GM23338 (cell line): ENCODE results near the gene CAD.

Source experiments
- CTCF ChIP-seq, 2 experiments: fragments of 200-600 bp in 1 of 2; sonication (generic) in 1 of 2; conservative IDR thresholded peaks; 2 replicates each; pipeline versions ENCODE4 v1.5.1 to v1.6.1; 2016 to 2017; ENCODE audit warnings: antibody characterized with exemption in 2 of 2, low read depth in 2 of 2, mild to moderate bottlenecking in 2 of 2, moderate library complexity in 1 of 2
- EZH2 ChIP-seq: fragments of 200-600 bp; sonication (generic); IDR thresholded peaks from one replicate; pipeline ENCODE4 v1.8.0; 2017; ENCODE audit warnings: antibody characterized with exemption, mild to moderate bottlenecking, low read depth; ENCODE audit not compliant: unreplicated experiment
- REST ChIP-seq: IDR thresholded peaks from one replicate; pipeline ENCODE4 v1.6.1; 2018; ENCODE audit warnings: antibody characterized with exemption; ENCODE audit not compliant: unreplicated experiment

- no peak for TF ChIP-seq EZH2
- TF ChIP-seq CTCF (conservative IDR thresholded peaks at IDR 0.05; ENCODE audit: low read depth in 2 of 2): no peak
- no peak for TF ChIP-seq REST
These were observed 592 bp upstream of the CAD start for GRCh38 chr2:27216416-27217137.
